CD8-positive, alpha-beta memory T cell (primary cell): ENCODE measurements around the gene NDUFA12. TPM values are rescaled to one million over a fixed set of nuclear protein-coding genes. Genes with fewer than 3 reads are reported as not detected.

ENCODE experiments used
- CTCF ChIA-PET: fragments of 350-600 bp; sonication (Branson Sonifier 250); formaldehyde crosslinking; loops from one replicate; lab custom pipeline; 2021; ENCODE audit warnings: antibody characterized with exemption; lab: Charles Lee
- POLR2A ChIA-PET: fragments of 350-600 bp; sonication (Branson Sonifier 250); formaldehyde crosslinking; loops from one replicate; lab custom pipeline; 2021; ENCODE audit warnings: antibody characterized with exemption; lab: Charles Lee
- DNase-seq, 5 donors: peaks; one replicate each; pipeline versions ENCODE4 v3.0.0 to v3.0.0-alpha.2; 2020 to 2022; ENCODE audit warnings: mixed read lengths in 1 of 5
- H3K27ac ChIP-seq: one replicate; pipeline ENCODE4 v1.7.0; 2013; ENCODE audit warnings: low read depth, mild to moderate bottlenecking, low read length, moderate library complexity
- H3K27me3 ChIP-seq: 2 replicates; pipeline ENCODE4 v1.7.0; 2013; ENCODE audit warnings: low read length, mild to moderate bottlenecking; ENCODE audit not compliant: insufficient read depth, poor library complexity, severe bottlenecking
- H3K36me3 ChIP-seq: 2 replicates; pipeline ENCODE4 v1.7.0; 2013; ENCODE audit warnings: mild to moderate bottlenecking, low read length, moderate library complexity; ENCODE audit not compliant: insufficient read depth
- H3K4me1 ChIP-seq: 2 replicates; pipeline ENCODE4 v1.7.0; 2013; ENCODE audit warnings: mild to moderate bottlenecking, low read length, moderate library complexity; ENCODE audit not compliant: insufficient read depth
- H3K4me3 ChIP-seq: 2 replicates; pipeline ENCODE4 v1.7.0; 2013; ENCODE audit warnings: mild to moderate bottlenecking, low read length
- H3K9me3 ChIP-seq: 2 replicates; pipeline ENCODE4 v1.7.0; 2013; ENCODE audit warnings: mild to moderate bottlenecking, low read length
- H3K27ac Mint-ChIP-seq, 8 donors: one replicate each; pipeline ENCODE4 v1.8.0; 2020 to 2021; ENCODE audit warnings: mixed read lengths in 8 of 8, mild to moderate bottlenecking in 6 of 8, inconsistent platforms in 3 of 8, moderate library complexity in 3 of 8
- H3K27me3 Mint-ChIP-seq, 2 donors: one replicate each; pipeline ENCODE4 v1.8.0; 2020 to 2021; ENCODE audit warnings: mixed read lengths in 2 of 2, mild to moderate bottlenecking in 1 of 2, moderate library complexity in 1 of 2
- H3K36me3 Mint-ChIP-seq, 3 donors: one replicate each; pipeline ENCODE4 v1.8.0; 2020 to 2021; ENCODE audit warnings: mixed read lengths in 3 of 3, inconsistent platforms in 1 of 3, mild to moderate bottlenecking in 1 of 3
- H3K4me1 Mint-ChIP-seq, 3 donors: one replicate each; pipeline ENCODE4 v1.8.0; 2020 to 2021; ENCODE audit warnings: mixed read lengths in 3 of 3, inconsistent platforms in 1 of 3, mild to moderate bottlenecking in 1 of 3
- H3K4me3 Mint-ChIP-seq, 7 donors: one replicate each; pipeline ENCODE4 v1.8.0; 2020 to 2021; ENCODE audit warnings: mixed read lengths in 7 of 7, mild to moderate bottlenecking in 6 of 7, moderate library complexity in 4 of 7, inconsistent platforms in 2 of 7
- H3K9me3 Mint-ChIP-seq, 5 donors: one replicate each; pipeline ENCODE4 v1.8.0; 2020 to 2022; ENCODE audit warnings: mixed read lengths in 5 of 5, mild to moderate bottlenecking in 3 of 5, moderate library complexity in 2 of 5, inconsistent platforms in 1 of 5
- polyA plus RNA-seq: library from polyadenylated mRNA; unstranded; fragments of 300-500 nt; fragmentation: Illumina TruSeq; gene quantifications from one replicate; pipeline ENCODE4 v1.2.3, GENCODE V29; 2021
- total RNA-seq, 2 experiments: library from RNA; stranded (reverse); gene quantifications; one replicate each; pipeline ENCODE4 v1.2.3, GENCODE V29; 2021

Gene NDUFA12
- total and polyA plus RNA-seq, 3 experiments from 2014 or later: 133 to 245 (median 149) TPM

- Histone ChIP-seq H3K4me1 (peaks cover 25% of the 10 kb centered on the region), H3K27ac (no peak overlapping the region), H3K36me3 (no peaks in the 10 kb centered on the region), H3K4me3 (no peak overlapping the region), H3K9me3 (no peaks in the 10 kb centered on the region), H3K27me3 (no peaks in the 10 kb centered on the region)
- peaks cover 0 to 2% (median 1%) of the 10 kb centered on the region in 5 donors for H3K9me3 Mint-ChIP-seq
- CTCF ChIA-PET: no interaction called here
- DNase-seq: no peak
- H3K4me1 Mint-ChIP-seq: peaks cover 36 to 47% (median 38%) of the 10 kb centered on the region in 3 donors
- peaks cover 0 to 9% (median 0%) of the 10 kb centered on the region in 3 donors for H3K36me3 Mint-ChIP-seq
- POLR2A ChIA-PET: no interaction called here
- peak overlapping the region in 5 of 8 donors; percentile 12 to 89 (median 63) for H3K27ac Mint-ChIP-seq
- H3K27me3 Mint-ChIP-seq: no peaks in the 10 kb centered on the region
- H3K4me3 Mint-ChIP-seq: no peak overlapping the region
Measured at GRCh38 chr12:94938583-94938982, 64.9 kb downstream of the NDUFA12 start.

- DNase-seq: no peak
- CTCF ChIA-PET: no interaction called here
- Mint-ChIP-seq H3K4me3 (no peak overlapping the region), H3K9me3 (no peaks in the 10 kb centered on the region), H3K27ac (no peak overlapping the region), H3K27me3 (peaks cover 1 to 8% of the 10 kb centered on the region in 2 donors), H3K4me1 (peaks cover 0 to 5% (median 0%) of the 10 kb centered on the region in 3 donors), H3K36me3 (peaks cover 0 to 7% (median 1%) of the 10 kb centered on the region in 3 donors)
- Histone ChIP-seq H3K27me3 (no peaks in the 10 kb centered on the region), H3K4me3 (no peak overlapping the region), H3K9me3 (no peaks in the 10 kb centered on the region), H3K36me3 (no peaks in the 10 kb centered on the region), H3K27ac (no peak overlapping the region), H3K4me1 (no peaks in the 10 kb centered on the region)
- POLR2A ChIA-PET: no interaction called here
Measured at GRCh38 chr12:94930772-94931171, 72.7 kb downstream of the NDUFA12 start.

- Mint-ChIP-seq H3K9me3 (no peaks in the 10 kb centered on the region), H3K4me3 (no peak overlapping the region), H3K4me1 (peaks cover 0 to 5% (median 0%) of the 10 kb centered on the region in 3 donors), H3K27ac (peak overlapping the region in 1 of 8 donors; percentile 14), H3K36me3 (peaks cover 0 to 7% (median 1%) of the 10 kb centered on the region in 3 donors), H3K27me3 (peaks cover 1 to 8% of the 10 kb centered on the region in 2 donors)
- H3K27ac ChIP-seq: no peak overlapping the region
- no peak for DNase-seq
- no peaks in the 10 kb centered on the region for H3K27me3 ChIP-seq
- POLR2A ChIA-PET: no interaction called here
- H3K4me3 ChIP-seq: no peak overlapping the region
- H3K9me3 ChIP-seq: no peaks in the 10 kb centered on the region
- H3K4me1 ChIP-seq: no peaks in the 10 kb centered on the region
- CTCF ChIA-PET: no interaction called here
- no peaks in the 10 kb centered on the region for H3K36me3 ChIP-seq
Measured at GRCh38 chr12:94930216-94930654, 73.3 kb downstream of the NDUFA12 start.

- Histone ChIP-seq H3K27me3 (no peaks in the 10 kb centered on the region), H3K36me3 (no peaks in the 10 kb centered on the region), H3K4me3 (no peak overlapping the region), H3K4me1 (no peaks in the 10 kb centered on the region), H3K27ac (no peak overlapping the region), H3K9me3 (no peaks in the 10 kb centered on the region)
- Mint-ChIP-seq H3K27ac (peak overlapping the region in 1 of 8 donors; percentile 14), H3K9me3 (no peaks in the 10 kb centered on the region), H3K4me1 (peaks cover 0 to 5% (median 0%) of the 10 kb centered on the region in 3 donors), H3K4me3 (no peak overlapping the region), H3K36me3 (peaks cover 0 to 7% (median 1%) of the 10 kb centered on the region in 3 donors), H3K27me3 (peaks cover 1 to 8% of the 10 kb centered on the region in 2 donors)
- POLR2A ChIA-PET: no interaction called here
- DNase-seq: no peak
- CTCF ChIA-PET: no interaction called here
Measured at GRCh38 chr12:94929780-94930179, 73.7 kb downstream of the NDUFA12 start.

GRCh38 chr12:94925729-94926128, 77.8 kb downstream of the NDUFA12 start:
- ChIA-PET CTCF (no interaction called here), POLR2A (no interaction called here)
- peaks cover 0 to 4% (median 0%) of the 10 kb centered on the region in 3 donors for H3K36me3 Mint-ChIP-seq
- H3K27me3 Mint-ChIP-seq: peaks cover 1 to 8% of the 10 kb centered on the region in 2 donors
- Histone ChIP-seq H3K27me3 (no peaks in the 10 kb centered on the region), H3K4me3 (no peak overlapping the region), H3K9me3 (no peaks in the 10 kb centered on the region), H3K4me1 (no peaks in the 10 kb centered on the region), H3K36me3 (no peaks in the 10 kb centered on the region), H3K27ac (no peak overlapping the region)
- no peak overlapping the region for H3K27ac Mint-ChIP-seq
- no peak overlapping the region for H3K4me3 Mint-ChIP-seq
- DNase-seq: no peak
- no peaks in the 10 kb centered on the region for H3K9me3 Mint-ChIP-seq
- peaks cover 0 to 5% (median 0%) of the 10 kb centered on the region in 3 donors for H3K4me1 Mint-ChIP-seq

- Histone ChIP-seq H3K4me1 (no peaks in the 10 kb centered on the region), H3K9me3 (no peaks in the 10 kb centered on the region), H3K27ac (no peak overlapping the region), H3K27me3 (no peaks in the 10 kb centered on the region), H3K36me3 (no peaks in the 10 kb centered on the region), H3K4me3 (no peak overlapping the region)
- Mint-ChIP-seq H3K36me3 (peaks cover 0 to 4% (median 0%) of the 10 kb centered on the region in 3 donors), H3K27me3 (peaks cover 1 to 5% of the 10 kb centered on the region in 2 donors), H3K27ac (no peak overlapping the region), H3K9me3 (no peaks in the 10 kb centered on the region), H3K4me3 (no peak overlapping the region), H3K4me1 (peaks cover 0 to 2% (median 0%) of the 10 kb centered on the region in 3 donors)
- ChIA-PET POLR2A (no interaction called here), CTCF (no interaction called here)
- no peak for DNase-seq
Measured at GRCh38 chr12:94925206-94925605, 78.3 kb downstream of the NDUFA12 start.

- DNase-seq: no peak
- H3K4me3 ChIP-seq: no peak overlapping the region
- H3K27ac ChIP-seq: no peak overlapping the region
- Mint-ChIP-seq H3K4me3 (no peak overlapping the region), H3K27me3 (peaks cover 0 to 1% of the 10 kb centered on the region in 2 donors), H3K9me3 (no peaks in the 10 kb centered on the region), H3K36me3 (peaks cover 0 to 3% (median 0%) of the 10 kb centered on the region in 3 donors), H3K27ac (peak overlapping the region in 1 of 8 donors; percentile 11), H3K4me1 (no peaks in the 10 kb centered on the region)
- no peaks in the 10 kb centered on the region for H3K27me3 ChIP-seq
- POLR2A ChIA-PET: no interaction called here
- CTCF ChIA-PET: interaction anchor here (0.6 kb wide), 1 partner anchor 163 kb away, joined by 3 read pairs; no protein-coding TSS in a partner anchor
- H3K9me3 ChIP-seq: no peaks in the 10 kb centered on the region
- no peaks in the 10 kb centered on the region for H3K4me1 ChIP-seq
- no peaks in the 10 kb centered on the region for H3K36me3 ChIP-seq
Measured at GRCh38 chr12:94922561-94922960, 80.9 kb downstream of the NDUFA12 start.
